Psoas muscle (tissue), 8 donors: ENCODE data around the gene ZHX3. TPM values are rescaled to one million over a fixed set of nuclear protein-coding genes. Genes with fewer than 3 reads are reported as not detected.

Source experiments
- ATAC-seq, 4 donors: fragments of 200-7000 bp; cut with Tn5 transposase; one replicate each; pipeline ENCODE4 v1.9.1; 2020; ENCODE audit warnings: moderate library complexity in 3 of 4, mild to moderate bottlenecking in 2 of 4
- DNase-seq, 2 donors: peaks; one replicate each; pipeline ENCODE4 v3.0.0-alpha.2; 2020
- H3K27ac ChIP-seq: fragments of 200-600 bp; one replicate; pipeline ENCODE4 v1.8.0; 2022
- H3K27me3 ChIP-seq, 3 donors: fragments of 200-600 bp in 1 of 3; one replicate each; pipeline versions ENCODE4 v1.6.1 to v1.8.0; 2013 to 2022; ENCODE audit warnings: low read length in 2 of 3, mild to moderate bottlenecking in 2 of 3, moderate library complexity in 1 of 3; ENCODE audit not compliant: insufficient read depth in 3 of 3
- H3K36me3 ChIP-seq, 2 donors: fragments of 200-600 bp in 1 of 2; one replicate each; pipeline versions ENCODE4 v1.6.1 to v1.8.0; 2013 to 2022; ENCODE audit warnings: low read depth in 1 of 2, mild to moderate bottlenecking in 1 of 2, moderate library complexity in 1 of 2; ENCODE audit not compliant: insufficient read depth in 1 of 2
- H3K4me1 ChIP-seq: fragments of 200-600 bp; one replicate; pipeline ENCODE4 v1.8.0; 2022
- H3K4me3 ChIP-seq: fragments of 200-600 bp; one replicate; pipeline ENCODE4 v1.8.0; 2022; ENCODE audit warnings: mild to moderate bottlenecking
- H3K9me3 ChIP-seq: fragments of 200-600 bp; one replicate; pipeline ENCODE4 v1.8.0; 2022
- CTCF ChIP-seq: fragments of 200-600 bp; IDR thresholded peaks from one replicate; pipeline ENCODE4 v1.8.0; 2022; ENCODE audit warnings: antibody characterized with exemption
- WGBS, 3 donors: extraction: QIAGEN DNeasy Blood & Tissue Kit; methylation state at CpG; one replicate each; pipeline versions ENCODE4 v1.1.6 to v1.1.7; 2013; 5-methylcytosine and 5-hydroxymethylcytosine counted together
- intact Hi-C, 2 donors: fragments of 100-400 bp; cut with DNase I; formaldehyde crosslinking; loops; one replicate each; pipeline versions ENCODE4 v1.11.0 to v1.14.2; 2022
- polyA plus RNA-seq, 3 donors: library from polyadenylated mRNA; stranded (reverse); fragments of 200-250 nt; gene quantifications; one replicate each; pipeline ENCODE4 v1.2.3, GENCODE V29; 2013
- total RNA-seq, 4 donors: library from RNA; stranded (reverse); fragmentation: NEBNext Ultra II Directional in 2 of 4; extraction: Animal tissue kit (Norgen Biotek cat#: 25700) in 2 of 4; gene quantifications; one replicate each; pipeline versions ENCODE4 v1.2.1 to v1.2.4, GENCODE V29; 2021 to 2023
- donor health status: healthy with polysubstance abuse.
- donor health status: DM: no; HTN: no; CAD: no; lungs with moderate emphysema.
- donor health status: Bipolar disorder and iron deficiency.
- donor health status: healthy.
- donor health status: DM: yes; HTN: yes; CAD: no.
- donor health status: DM: no; HTN: no; CAD: no.
- donor health status: DM: no; HTN: no; CAD: no.
- donor health status: DM: yes; HTN: yes; CAD: no.

The ZHX3 gene
- total and polyA plus RNA-seq, 7 donors = 7.0 to 47.7 (median 39.6) TPM

- H3K4me1 ChIP-seq = peaks cover 81% of the 10 kb centered on the region
- H3K27me3 ChIP-seq = no peaks in the 10 kb centered on the region
- DNase-seq (no peak), ATAC-seq (no peak)
- intact Hi-C loops = no loop called here
- 71 to 80% (median 79%) methylated on average over 2 of the region's 2 CpGs for WGBS, 3 donors
- H3K9me3 ChIP-seq = no peaks in the 10 kb centered on the region
- TF ChIP-seq CTCF = no peak
- no peak overlapping the region for H3K4me3 ChIP-seq
- no peak overlapping the region for H3K27ac ChIP-seq
- no peaks in the 10 kb centered on the region for H3K36me3 ChIP-seq
Measured at GRCh38 chr20:41143354-41143753, 174.2 kb downstream of the ZHX3 start.

DNA sequence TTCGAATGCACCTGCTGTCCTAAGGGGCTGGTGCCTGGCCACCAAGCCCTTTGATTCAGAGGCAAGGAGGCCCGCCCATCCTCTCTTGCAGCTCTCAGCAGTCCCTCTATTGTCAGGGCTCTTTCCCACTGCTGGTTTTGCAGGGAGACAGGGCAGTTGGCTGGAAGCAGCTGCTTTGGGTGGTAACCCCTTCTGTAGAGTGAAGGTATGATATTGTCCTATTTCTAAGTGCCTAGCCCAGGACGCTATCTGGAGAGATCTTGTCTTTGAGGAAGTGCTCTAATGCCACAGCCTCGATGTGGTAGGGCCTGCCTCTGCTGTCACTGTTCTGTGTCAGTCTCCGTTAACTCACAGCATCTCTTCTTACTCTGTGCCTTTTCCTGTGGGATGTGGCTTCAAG lies 174.6 kb downstream of the ZHX3 start:
- no peak for ATAC-seq
- no peak for TF ChIP-seq CTCF
- Histone ChIP-seq H3K9me3 (no peaks in the 10 kb centered on the region), H3K27ac (no peak overlapping the region), H3K4me3 (no peak overlapping the region), H3K36me3 (no peaks in the 10 kb centered on the region), H3K4me1 (peaks cover 81% of the 10 kb centered on the region), H3K27me3 (no peaks in the 10 kb centered on the region)
- intact Hi-C loops = no loop called here
- no peak for DNase-seq
- WGBS, 3 donors = 71 to 76% (median 75%) methylated on average over 5 of the region's 5 CpGs

GRCh38 chr20:41142245-41142644 lies 175.3 kb downstream of the ZHX3 start:
- peak overlapping the region; percentile 69 for H3K27ac ChIP-seq

DNA sequence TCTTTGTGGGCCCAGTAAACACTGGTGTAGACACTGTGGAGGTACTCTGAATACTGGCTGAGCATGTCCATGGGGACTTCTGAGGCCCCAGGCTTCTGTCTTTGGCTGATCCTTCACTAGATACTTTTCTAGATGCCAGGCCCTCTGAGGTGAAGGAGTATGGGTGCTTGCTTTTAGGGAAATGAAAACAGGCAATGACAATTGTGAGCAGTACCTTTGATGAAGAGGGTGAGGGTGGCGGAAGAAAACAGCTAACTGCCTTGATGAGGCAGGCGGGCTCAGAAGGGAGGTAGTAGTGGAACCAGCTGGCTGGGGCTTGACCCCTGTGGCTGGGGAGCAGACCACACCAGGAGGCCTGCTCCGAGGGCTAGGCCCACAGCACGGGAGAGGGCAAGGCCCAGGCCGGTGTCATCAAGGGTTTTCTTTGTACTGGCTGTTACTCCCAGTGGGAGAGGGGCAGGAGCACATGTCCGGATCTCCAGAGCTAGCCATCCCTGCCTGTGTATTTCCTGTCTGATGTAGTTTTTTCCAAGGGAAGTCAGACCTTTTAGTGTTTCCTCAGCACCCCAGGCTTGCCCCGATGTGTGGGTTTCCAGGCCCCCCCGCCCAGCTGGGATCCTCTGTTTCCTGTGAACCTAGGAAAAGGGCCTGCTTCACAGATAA lies 176.2 kb downstream of the ZHX3 start:
- Histone ChIP-seq H3K27ac (peak overlapping the region; percentile 69), H3K4me3 (no peak overlapping the region), H3K36me3 (no peaks in the 10 kb centered on the region), H3K4me1 (peaks cover 68% of the 10 kb centered on the region), H3K27me3 (no peaks in the 10 kb centered on the region), H3K9me3 (no peaks in the 10 kb centered on the region)
- DNase-seq = peak; percentile 39 to 66
- intact Hi-C loops = no loop called here
- WGBS, 3 donors = 40 to 51% (median 50%) methylated on average over 8 of the region's 8 CpGs
- TF ChIP-seq CTCF = no peak
- no peak for ATAC-seq

More at GRCh38 chr20:41142245-41142644, 175.3 kb downstream of the ZHX3 start:
- 58 to 71% (median 61%) methylated on average over 4 of the region's 4 CpGs for WGBS, 3 donors
- no peak for TF ChIP-seq CTCF
- no peak for ATAC-seq
- no peak for DNase-seq
- Histone ChIP-seq H3K9me3 (no peaks in the 10 kb centered on the region), H3K4me1 (peaks cover 75% of the 10 kb centered on the region), H3K27me3 (no peaks in the 10 kb centered on the region), H3K4me3 (no peak overlapping the region), H3K36me3 (no peaks in the 10 kb centered on the region)
- intact Hi-C loops = no loop called here
